HG02642 (cell line): ENCODE data around the gene ZFYVE19.
"Not testable (repeated sequence)": the region's sequence is repeated elsewhere in the genome, so short reads cannot be mapped to it uniquely, and the experiment has no call there.

Source experiments
- ATAC-seq: cut with Tn5 transposase; IDR thresholded peaks from one replicate; pipeline ENCODE4 v1.9.1; 2021; ENCODE audit warnings: mild to moderate bottlenecking; ENCODE audit not compliant: unreplicated experiment, poor library complexity

The ZFYVE19 gene

DNA sequence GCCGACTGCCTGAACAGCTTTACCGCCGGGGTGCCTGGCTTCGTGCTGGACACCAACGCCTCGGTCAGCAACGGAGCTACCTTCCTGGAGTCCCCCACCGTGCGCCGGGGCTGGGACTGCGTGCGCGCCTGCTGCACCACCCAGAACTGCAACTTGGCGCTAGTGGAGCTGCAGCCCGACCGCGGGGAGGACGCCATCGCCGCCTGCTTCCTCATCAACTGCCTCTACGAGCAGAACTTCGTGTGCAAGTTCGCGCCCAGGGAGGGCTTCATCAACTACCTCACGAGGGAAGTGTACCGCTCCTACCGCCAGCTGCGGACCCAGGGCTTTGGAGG, 37.8 kb downstream of the ZFYVE19 start:
- no peak for ATAC-seq

DNA sequence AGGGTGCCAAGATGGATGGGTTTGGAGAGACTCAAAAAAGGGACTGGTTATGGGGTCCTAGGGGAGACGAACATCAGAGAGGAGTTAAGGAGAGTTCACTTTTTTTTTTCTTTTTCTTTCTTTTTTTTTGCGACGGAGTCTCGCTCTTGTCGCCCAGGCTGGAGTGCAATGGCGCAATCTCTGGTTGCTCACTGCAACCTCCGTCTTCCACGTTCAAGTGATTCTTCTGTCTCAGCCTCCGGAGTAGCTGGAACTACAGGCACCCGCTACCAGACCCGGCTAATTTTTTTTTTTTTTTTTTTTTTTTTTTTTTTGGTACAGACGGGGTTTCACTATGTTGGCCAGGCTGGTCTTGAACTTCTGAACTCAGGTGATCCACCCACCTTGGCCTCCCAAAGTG, 38.1 kb downstream of the ZFYVE19 start:
- ATAC-seq = no peak

DNA sequence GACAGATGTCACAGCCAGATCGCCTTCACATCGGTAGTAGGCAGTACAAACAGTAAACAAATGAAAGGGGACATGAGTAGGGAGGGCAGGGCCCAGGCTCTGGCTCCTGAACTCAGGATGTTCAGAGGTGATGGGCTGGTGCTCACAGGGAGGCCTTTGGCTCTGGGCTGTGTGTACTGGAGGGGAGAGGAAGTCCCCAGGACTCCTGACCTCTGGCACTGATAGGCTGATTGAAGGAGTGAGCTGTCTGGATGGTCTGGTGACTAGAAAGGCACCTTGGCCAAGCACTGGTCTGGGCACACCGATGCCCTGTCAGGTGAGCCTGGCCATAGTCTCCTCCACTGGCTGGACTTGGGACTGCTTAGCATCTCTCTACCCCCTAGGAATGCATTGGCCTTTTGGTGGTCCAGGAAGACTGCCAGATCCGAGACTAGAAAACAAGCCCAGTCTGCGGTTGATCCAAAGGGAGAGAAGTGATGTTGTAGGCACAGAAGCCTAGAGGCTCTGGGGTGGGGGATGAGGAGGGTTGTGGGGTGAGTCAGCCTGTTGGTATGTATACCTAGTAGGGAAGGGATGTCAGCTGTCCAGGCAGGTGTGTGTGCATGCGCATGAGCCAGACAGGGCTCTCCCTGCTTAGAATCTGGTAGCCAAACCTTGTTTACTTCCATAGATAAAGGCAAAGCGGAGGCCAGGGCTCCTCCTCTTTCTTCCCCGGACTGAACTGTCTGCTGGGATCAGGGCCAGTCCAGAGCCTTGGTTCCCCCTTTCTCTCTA, 38.8 kb downstream of the ZFYVE19 start:
- no peak for ATAC-seq

DNA sequence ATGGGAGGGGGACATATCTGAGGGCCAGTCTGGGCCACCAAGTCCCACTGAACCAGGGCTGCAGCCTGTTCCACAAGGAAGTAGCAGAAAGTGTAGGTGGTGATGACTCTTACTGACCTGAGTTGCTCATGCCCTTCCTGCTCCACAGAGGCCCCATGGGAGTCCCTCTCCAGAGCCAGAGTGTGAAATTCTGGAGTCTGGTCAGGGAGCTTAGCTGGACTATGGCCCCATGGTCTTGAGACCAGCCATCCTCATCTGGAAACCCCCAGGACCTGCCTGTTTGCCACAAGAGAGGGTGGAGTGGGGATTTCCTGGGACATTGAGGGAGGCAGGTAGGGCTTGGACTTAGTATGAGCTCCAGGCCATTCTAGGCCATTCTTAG, 39.9 kb downstream of the ZFYVE19 start:
- peak; percentile 28 for ATAC-seq

DNA sequence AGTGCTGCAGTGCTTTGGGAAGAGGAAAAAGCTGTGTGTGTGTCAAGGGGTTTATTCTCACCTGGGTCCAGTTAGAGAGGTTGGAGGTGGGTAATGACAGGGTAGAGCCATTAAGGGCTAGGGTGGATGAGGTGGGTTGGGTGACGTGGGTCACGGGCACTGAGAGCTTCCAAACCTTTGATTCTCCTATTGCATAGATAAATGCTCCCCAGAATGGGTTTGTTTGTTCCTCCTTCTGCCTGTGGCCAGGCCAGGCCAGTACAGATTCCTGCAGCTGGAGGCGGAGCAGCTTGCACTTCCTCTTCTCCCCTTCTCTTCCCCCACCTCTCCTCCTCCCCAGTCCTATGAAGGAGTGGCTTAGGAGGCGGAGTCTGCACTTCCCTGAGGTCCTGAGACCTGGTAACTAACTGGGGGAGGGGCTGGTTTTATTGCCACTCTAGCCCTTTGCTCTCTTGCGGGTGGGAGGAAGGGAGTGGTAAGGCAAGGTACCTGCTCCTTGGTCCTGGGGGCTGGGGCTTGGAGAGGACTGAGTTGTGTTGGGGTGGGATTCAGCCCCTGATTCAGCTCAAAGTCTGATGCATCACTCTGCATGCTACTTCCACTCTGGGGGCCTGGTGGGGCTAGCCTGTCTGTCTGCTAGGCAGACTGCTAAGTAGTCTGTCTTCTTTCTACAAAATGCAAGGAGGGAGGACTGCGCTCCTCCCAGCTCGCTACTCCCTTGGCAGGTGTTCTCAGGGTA, 40.5 kb downstream of the ZFYVE19 start:
- peak; percentile 57 for ATAC-seq

DNA sequence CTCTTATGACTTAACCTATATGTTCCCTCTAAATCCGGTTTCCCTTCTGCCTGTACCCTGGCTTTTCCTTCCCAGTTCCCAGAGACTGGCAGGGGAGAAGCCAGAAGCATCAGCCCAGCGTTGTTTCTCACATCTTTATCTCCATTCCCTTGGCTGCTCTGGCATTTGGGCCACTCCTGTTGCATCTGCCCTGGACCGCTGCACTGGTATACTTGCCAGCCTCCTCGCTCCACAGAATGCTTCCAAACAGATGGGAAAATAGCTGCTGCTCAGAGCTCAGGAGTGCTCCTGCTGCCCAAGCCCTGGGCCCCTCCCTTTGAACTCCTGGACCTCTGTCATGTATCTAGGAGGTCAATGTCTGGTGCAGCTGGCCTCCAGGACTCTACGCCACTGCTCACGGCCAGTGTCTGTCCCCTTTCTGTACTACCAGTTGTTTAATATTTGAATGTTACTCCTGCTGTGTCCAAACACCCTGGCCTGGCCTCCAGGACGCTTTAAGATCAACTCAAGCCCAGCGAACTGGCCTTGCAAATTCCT, 43.8 kb downstream of the ZFYVE19 start:
- no peak for ATAC-seq

DNA sequence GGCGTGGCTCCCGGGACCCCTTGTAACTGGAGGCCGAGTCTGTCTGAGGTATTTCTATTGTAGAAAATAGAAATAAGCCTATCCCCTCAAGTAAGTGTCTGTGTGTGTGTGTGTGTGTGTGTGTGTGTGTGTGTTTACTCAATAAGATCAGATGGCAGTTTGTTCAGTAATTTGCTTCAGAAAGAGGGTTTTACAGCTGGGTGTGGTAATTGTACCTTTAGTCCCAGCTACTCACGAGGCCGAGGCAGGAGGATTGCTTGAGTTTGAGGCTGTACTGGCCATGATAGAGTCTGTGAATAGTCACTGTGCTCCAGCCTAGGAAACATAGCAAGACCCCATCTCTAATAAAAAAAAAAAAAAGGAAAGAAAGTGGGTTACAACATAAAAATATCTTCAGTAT, 45.6 kb downstream of the ZFYVE19 start:
- no peak for ATAC-seq

DNA sequence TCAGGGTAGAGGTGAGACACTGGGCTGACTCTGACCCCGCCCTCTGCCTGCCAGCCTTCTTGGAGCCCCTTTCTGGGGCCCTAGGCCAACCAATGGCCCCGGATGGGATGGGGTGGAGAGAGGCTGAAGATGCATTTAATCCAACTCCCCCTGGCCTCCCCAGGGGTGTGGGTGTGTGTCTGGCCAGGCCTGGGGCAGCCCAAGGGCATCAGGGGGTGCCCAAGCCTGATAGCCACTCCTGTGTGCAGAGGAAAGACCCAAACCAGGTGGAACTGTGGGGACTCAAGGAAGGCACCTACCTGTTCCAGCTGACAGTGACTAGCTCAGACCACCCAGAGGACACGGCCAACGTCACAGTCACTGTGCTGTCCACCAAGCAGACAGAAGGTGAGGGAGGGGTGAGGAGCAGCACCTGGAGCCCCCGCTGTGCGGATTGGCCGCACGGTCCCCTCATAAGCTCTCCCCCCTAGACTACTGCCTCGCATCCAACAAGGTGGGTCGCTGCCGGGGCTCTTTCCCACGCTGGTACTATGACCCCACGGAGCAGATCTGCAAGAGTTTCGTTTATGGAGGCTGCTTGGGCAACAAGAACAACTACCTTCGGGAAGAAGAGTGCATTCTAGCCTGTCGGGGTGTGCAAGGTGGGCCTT, 46.5 kb downstream of the ZFYVE19 start:
- ATAC-seq = no peak

DNA sequence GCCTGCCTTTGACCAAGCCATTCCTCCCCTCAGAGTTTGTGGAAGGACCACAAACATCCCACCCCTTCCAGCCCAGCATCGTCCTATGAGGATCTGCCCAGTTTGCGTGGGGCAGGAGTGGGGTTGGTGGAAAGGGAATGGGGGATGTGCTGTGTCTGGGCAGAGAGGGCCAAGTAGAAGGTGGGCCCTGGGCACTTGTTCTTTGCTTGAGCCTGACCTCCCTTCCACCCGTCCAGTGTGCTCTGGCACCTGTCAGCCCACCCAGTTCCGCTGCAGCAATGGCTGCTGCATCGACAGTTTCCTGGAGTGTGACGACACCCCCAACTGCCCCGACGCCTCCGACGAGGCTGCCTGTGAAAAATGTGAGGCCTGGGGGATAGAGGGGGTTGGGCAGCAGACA, 47.3 kb downstream of the ZFYVE19 start:
- no peak for ATAC-seq

DNA sequence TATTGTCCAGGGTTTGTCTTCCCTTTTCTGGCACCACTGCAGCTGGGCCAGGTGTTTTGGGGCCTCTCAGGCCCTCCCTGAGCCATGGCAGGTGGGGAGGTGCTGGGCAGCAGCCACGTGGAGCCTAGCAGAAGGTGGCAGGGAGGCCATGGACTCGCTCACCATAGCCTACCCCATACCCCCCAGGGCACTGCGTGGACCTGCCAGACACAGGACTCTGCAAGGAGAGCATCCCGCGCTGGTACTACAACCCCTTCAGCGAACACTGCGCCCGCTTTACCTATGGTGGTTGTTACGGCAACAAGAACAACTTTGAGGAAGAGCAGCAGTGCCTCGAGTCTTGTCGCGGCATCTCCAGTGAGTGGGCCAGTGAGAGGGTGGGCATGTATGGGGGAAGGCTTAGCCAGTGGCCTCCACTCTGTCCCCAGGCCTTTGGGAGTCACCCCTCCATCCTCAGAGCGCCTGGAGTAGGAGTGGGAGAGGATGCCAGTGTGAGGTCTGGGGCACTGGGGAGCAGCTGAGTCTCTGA, 48.9 kb downstream of the ZFYVE19 start:
- no peak for ATAC-seq

DNA sequence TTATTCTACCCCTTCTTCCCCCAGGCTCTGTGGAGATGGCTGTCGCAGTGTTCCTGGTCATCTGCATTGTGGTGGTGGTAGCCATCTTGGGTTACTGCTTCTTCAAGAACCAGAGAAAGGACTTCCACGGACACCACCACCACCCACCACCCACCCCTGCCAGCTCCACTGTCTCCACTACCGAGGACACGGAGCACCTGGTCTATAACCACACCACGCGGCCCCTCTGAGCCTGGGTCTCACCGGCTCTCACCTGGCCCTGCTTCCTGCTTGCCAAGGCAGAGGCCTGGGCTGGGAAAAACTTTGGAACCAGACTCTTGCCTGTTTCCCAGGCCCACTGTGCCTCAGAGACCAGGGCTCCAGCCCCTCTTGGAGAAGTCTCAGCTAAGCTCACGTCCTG, 49.9 kb downstream of the ZFYVE19 start:
- no peak for ATAC-seq

DNA sequence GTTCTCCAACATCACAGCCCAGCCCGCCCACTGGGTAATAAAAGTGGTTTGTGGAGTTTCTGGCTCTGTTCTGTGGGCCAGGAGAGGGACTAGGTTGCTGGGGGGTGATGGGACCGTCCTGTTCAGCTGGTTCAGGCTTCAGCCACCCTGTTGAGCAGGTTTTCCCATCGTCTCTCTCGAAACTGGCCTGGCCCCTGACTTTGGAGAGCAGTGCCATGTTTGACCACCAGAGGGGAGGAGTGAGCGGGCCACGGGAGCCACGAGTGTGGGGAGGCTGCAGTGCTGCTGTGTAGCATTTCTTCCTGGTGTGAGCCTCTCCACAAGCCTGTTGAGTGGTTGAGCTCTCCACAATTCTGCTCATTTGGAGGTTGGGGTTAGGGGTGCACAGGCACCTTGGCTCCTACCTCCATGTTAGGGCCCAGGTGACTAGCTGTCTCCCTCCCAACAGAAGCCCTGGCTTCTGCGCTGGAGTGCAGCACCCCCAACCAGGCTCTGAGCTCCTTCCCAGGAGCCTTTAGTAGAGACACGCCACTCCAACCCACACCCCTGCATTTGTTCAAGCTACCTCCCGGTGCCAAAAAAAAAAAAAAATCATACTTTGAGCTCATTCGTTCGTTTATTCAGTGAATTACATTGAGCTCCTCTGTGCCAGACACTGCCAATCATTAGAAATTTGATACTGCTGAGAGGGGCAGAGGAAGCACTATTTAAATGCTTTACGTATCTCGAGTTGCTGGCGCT, 50.9 kb downstream of the ZFYVE19 start:
- peak; percentile 70 for ATAC-seq

DNA sequence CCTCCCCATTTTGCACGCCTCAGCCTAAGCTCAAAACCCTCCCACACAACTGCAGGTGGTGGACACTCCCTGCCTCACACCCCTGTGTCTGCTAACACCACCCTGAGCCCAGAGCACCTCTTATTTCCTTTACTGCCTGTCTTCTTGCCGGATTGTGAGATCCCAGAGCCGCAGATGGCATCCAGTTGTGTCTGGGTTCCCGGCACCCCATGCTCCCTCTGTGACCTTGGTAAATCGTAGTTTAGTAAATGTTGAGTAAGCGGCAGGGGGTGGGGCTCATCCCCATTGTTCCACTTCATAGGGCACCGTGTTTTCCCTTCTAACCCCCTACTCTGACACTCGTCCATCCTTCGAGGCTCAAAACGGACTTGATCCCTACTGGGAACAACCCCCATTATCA, 51.8 kb downstream of the ZFYVE19 start:
- ATAC-seq = no peak

DNA sequence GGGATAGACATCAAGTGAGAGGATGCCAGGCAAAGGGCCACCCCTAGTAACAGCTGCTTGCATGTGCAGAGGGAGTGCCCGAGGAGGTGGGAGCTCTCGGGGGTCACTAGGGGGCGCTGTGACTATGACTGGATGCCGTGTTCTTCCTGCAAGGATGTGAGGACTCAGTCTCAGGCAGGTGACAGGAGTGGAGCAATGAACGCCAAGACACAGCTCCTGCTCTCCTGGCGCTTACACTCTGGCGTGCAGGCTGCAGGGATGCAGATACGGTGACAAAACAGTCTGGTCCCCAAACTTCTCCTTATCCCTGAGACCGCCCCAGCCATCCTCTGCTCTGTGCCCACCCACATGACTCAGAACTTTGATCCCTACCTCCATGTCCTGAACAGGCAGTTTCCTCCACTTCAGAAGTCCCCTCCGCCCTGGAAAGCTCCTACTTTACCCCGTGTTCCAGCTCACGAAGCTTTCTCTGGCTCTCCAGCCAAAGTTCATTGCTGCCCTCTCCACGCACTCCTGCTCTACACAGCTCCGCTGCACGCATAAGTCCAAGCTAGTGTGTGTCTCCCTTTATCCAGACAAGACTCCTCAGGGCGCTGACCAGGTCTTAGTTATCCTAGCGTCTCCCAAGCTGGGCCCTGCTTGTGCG, 52.4 kb downstream of the ZFYVE19 start:
- no peak for ATAC-seq

DNA sequence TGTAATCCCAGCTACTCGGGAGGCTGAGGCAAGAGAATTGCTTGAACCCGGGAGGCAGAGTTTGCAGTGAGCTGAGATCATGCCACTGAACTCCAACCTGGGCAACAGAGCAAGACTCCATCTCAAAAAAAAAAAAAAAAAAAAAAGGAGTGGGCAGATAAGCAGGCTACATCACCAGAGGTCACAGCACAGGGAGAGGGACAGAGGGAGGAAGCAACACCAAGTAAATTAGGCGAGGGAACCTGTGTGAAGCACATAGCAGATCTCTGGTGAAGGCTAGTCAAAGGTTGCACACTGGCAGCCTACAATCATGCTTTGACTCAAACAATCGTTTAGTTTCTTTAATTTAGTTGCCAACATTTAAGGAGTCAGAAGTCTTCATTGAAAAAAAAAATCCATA, 54.3 kb downstream of the ZFYVE19 start:
- ATAC-seq = not testable (repeated sequence)

DNA sequence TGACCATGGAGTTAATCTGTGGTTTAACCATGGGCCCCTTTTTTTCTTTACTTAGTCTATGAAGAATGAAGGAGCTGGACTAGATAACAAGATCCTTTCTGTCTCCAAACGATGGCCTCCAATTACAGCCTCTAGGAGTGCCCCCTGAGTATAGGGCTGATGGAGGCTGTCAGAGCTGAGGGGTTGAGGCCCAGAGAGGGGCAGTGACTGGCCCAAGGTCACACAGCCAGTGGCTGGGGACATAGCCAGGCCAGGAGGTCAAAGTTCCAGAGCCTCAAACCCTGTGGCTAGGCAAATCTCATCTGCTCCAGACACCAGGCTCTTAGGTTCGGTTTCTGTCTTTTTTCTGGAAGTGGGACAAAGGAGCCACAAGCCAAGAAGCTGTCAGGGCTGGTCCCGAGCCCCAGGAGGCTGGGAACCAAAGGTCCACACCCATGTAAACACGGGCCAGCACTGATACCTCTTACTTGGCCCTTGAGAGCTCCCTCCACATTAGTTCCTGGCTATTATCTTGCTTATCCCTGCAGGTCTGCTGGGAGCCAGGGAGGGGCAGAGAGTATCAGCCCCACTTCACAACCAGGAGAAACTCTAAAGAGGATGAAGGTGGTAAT, 56.9 kb downstream of the ZFYVE19 start:
- no peak for ATAC-seq
